OCI-LY7 (cell line): ENCODE results near the gene SLC5A4.

Experiments used
- EZH2phosphoT487 ChIP-seq: fragments of 200-600 bp; sonication (generic); IDR thresholded peaks from 2 replicates; pipeline ENCODE4 v1.6.1; 2018; ENCODE audit warnings: low read depth, borderline replicate concordance, mild to moderate bottlenecking, mixed run types, antibody characterized with exemption, low read length, moderate library complexity, mixed read lengths
- TF ChIP-seq, protein P1 (sequence below): fragments of 200-600 bp; sonication (generic); conservative IDR thresholded peaks from 2 replicates; pipeline ENCODE4 v1.5.1; 2014; ENCODE audit warnings: mild to moderate bottlenecking, antibody characterized with exemption, low read length, moderate library complexity, mixed read lengths

DNA sequence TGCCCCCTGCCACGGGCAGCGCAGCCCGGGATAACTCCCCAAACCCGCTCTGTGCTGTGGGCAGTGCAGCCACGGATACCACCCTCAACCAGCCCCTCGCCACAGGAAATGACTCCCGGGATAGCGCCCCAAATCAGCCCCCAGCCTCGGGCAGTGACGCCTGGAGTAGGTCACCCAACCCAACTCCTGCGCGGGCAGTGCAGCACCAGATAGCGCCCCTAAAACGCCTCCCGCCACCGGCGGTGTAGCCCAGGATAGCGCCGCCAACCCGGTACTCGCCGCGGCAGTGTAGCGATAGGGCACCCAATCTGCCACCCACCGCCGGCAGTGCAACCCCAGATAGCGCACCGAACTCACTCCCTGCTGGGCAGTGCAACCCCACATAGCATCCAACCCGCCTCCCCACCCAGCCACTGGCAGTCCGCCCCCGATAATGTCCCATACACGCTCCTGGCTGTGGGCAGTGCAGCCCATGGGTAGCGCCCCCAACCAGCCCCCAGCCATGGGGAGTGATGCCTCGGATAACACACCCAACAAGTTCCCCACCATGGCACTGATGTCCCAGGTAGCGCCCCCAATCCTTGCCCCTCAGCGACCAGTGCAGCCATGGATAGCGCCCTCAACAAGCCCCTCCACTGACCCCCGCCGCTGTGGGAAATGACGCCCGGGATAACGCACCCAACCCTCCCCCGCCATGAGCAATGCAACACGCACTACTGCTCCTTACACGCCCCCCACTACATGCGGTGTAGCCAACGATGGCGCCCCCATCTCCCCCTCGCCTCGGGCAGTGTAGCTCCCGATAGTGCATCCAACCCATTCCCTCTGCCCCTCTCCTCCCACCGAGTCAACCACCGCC is 51.7 kb downstream of the SLC5A4 start:
- TF ChIP-seq, protein P1, sequence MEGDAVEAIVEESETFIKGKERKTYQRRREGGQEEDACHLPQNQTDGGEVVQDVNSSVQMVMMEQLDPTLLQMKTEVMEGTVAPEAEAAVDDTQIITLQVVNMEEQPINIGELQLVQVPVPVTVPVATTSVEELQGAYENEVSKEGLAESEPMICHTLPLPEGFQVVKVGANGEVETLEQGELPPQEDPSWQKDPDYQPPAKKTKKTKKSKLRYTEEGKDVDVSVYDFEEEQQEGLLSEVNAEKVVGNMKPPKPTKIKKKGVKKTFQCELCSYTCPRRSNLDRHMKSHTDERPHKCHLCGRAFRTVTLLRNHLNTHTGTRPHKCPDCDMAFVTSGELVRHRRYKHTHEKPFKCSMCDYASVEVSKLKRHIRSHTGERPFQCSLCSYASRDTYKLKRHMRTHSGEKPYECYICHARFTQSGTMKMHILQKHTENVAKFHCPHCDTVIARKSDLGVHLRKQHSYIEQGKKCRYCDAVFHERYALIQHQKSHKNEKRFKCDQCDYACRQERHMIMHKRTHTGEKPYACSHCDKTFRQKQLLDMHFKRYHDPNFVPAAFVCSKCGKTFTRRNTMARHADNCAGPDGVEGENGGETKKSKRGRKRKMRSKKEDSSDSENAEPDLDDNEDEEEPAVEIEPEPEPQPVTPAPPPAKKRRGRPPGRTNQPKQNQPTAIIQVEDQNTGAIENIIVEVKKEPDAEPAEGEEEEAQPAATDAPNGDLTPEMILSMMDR: no peak
- no peak for TF ChIP-seq EZH2phosphoT487
